Measurements from ENCODE around the gene DDX24.
A peak's percentile ranks its signal among the peaks of the same experiment; 100 is the strongest.

Gene DDX24

DNA sequence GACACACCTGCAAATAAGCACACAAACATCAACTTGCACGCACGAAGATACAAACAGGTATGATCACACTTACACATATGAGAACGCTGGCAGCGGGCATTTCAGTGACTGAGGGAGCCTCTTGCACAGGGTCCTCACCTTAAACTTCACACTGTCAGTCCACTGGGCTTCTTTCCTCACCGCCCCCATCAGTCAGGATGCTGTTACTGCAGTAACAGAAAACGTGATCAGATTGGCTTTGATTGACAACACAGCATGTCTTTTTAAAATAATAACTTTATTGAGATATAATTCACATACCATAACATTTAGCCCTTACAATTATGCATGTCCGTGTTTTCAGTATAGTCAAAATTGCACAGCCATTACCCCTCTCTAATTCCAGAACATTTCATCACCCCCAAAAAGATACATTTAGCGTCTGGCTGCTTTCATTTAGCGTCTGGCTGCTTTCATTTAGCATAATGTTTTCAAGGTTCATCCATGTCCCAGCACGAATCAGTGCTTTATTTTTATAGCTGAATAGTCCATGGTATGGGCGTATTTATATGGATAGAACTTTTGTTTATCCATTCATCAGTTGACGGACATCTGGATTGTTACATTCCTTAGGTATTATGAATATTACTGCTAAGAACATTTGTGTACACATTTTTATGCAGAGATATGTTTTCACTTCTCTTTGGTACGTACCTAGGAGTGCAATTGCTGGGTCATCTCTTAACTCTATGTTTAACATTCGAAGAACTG, 75.5 kb downstream of the DDX24 start:
- DNase-seq: no peak

DNA sequence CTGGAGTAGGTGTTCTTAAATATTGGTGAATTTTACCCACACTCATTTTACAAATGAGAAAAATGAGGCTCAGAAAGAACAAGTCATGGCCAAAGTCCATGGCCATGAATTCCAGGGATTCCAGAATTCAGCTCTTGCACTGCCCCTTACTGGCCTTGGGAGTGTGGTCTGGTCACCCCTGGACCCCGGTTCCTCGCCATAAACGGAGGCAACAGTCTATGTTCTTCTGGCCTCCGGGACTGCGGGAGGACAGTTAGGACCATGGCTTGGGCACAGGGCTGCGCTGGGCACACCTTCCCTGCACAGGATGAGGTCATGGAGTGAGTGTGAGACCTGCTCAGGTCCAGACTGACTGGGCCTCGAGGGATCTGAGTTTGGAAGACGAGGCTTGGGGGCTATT, 77.0 kb downstream of the DDX24 start:
- DNase-seq: no peak

DNA sequence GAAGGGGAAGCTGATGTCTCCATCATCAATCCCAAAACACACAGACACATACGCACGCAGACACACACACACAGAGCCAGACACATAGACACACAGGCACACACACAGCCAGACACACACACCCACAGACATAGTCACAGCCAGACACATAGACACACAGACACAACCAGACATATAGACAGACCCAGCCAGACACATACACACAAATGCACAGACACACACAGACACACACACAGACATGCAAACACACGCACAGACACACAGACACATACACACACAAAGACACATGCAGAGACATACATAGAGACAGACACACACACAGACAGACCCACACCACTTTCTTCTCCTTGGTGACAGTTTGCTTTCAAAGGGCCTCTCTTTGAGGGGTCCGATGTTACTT, 77.6 kb downstream of the DDX24 start:
- no peak for DNase-seq

DNA sequence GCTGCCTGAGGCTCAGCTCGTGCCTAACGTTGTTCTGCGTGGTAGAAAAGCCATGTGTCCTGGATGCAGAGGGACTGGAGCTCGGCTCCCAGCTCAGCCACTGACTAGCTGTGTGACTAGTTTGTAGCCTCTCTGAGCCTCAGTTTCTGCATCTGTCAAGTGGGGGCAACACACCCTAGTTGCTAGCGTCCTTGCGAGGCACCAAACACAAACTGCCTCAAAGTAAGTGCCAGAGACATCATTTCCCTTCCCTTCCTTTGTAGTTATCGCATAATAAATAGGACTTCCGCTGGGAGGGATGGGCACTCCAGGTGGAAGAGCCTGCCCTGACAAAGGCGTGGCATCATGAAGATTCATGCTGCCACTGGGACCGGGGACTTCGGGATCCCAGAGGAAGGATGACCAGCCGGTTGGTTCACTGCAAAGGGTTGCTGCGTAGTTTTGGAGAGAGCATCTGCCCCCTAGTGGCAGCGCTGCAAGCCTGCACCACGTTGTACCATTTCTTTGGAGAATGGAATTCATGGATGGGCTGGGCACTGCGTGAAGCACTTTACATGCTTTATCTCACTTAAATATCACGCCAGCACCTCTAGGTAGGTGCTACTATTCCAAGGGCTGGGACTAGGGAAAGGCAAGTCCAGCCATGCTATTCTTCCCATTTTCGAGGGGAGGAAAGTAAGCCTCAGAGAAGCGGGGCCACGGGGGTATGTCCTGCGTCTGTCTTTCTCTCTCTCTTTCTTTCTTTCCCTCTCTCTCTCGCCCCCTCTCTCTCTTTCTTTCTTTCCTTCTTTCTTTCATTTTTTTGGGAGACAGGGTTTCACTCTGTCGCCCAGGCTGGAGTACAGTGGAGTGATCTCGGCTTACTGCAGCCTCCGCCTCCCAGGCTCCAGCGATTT, 79.3 kb downstream of the DDX24 start:
- peak; percentile 88 for DNase-seq

DNA sequence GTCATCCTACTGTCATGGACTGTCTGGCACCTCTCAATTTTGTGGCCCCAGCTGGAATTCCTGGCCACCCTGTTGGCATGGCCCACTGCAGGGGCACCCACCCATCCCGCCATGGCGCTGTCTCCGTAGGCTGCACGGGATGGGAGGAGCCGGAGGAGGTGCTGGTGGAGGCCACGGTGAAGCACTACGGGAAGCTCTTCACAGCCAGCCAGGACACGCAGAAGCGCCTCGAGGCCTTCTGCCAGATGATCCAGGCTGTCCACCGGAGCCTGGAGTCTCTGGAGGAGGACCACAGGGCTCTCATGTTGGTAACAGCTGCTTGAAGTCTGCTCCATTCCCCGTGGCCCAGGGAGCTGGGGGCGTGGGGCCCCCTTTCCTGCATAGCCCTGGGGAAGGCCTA, 80.0 kb downstream of the DDX24 start:
- DNase-seq: no peak

DNA sequence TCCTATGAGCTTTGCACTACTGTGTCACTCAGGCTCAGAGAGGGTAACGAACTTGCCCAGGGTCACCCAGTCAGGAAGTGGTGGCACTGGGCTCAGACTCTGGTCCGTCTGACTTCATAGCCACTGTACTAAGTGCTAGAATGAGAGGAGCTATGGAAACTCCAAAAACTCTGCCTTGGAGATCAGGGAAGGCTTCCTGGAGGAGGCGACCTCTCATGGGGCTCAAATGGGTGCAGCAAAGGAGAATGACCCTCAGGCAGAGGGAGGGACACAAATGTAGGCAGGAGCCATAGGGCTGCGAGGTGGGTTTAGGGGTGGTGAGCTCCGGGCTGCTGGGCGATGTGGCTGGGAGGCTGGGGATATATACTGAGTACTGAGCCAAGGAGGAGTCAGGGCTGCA, 80.7 kb downstream of the DDX24 start:
- no peak for DNase-seq

DNA sequence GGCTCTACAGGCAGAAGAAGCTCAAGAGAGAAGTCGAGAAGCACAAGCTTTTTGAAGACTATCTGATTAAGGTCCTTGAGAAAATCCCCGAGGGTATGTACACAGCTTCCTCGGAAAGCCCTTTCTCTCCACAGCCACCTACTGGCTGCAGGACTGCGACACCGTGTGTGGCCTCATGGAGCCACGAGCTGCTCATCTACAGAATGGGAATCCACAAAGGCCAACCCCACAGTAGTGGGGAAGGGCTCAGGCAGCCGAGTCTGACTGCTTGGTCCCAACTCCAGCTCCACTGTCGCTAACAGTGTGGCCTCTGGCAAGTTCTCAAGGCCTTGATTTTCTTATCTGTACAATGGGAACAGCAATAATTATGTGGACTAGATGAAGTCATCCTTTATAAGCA, 81.4 kb downstream of the DDX24 start:
- DNase-seq: no peak

DNA sequence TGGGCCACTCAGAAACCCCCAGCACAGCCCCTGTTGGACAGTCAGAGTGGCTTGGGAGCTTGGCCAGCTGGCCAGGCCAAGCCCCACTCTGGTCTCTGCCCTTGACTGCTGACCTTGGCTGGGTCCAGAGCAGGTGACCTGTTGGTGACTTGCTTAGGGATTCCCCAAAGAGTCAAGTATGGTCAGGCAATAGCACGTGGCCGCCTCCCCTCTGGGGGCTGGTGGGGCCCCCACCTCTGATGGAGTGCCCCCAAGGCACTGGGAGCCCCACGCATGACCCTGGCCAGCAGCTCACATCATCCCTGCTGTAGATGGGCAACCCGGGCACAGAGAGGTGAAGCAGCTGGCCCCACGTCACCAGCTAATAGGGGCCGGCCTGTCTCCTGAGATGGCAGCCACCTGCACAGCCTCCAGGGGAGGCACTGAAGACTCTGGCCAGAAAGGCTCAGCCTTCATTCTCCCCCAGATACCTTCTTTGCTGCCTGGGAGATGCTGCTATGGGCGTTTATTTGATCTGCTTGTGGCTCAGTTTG, 82.1 kb downstream of the DDX24 start:
- DNase-seq: no peak

Measured in activated CD8-positive, alpha-beta memory T cell treated with anti-CD3 and anti-CD28 coated beads for 24 hours (primary cell).